HepG2 (cell line): ENCODE results near the gene DOP1B. TPM values are rescaled to one million over a fixed set of nuclear protein-coding genes. Genes with fewer than 3 reads are reported as not detected.

Experiments
- GABPA ChIP-seq, 2 experiments: IDR thresholded peaks; 2 replicates each; pipeline ENCODE4 v1.6.1; 2011 to 2016; ENCODE audit warnings: low read depth in 2 of 2, low read length in 1 of 2, missing biosample characterization in 1 of 2, missing genetic modification characterization in 1 of 2
- HIVEP1 ChIP-seq: sonication (generic); formaldehyde crosslinking; IDR thresholded peaks from 2 replicates; pipeline ENCODE4 v1.4.0; 2020; ENCODE audit warnings: mild to moderate bottlenecking, missing genetic modification reagents
- KAT7 ChIP-seq: IDR thresholded peaks from 2 replicates; pipeline ENCODE4 v1.6.1; 2018; ENCODE audit warnings: borderline replicate concordance, missing compliant biosample characterization
- KDM2A ChIP-seq: sonication (generic); formaldehyde crosslinking; IDR thresholded peaks from 2 replicates; pipeline ENCODE4 v1.4.0; 2020; ENCODE audit warnings: low read depth, missing genetic modification reagents, borderline replicate concordance
- KIAA2018 ChIP-seq: sonication (generic); formaldehyde crosslinking; IDR thresholded peaks from 2 replicates; pipeline ENCODE4 v1.5.0; 2020; ENCODE audit warnings: mild to moderate bottlenecking, missing genetic modification reagents, borderline replicate concordance
- MAF1 ChIP-seq: sonication (generic); formaldehyde crosslinking; IDR thresholded peaks from 2 replicates; pipeline ENCODE4 v1.5.0; 2020; ENCODE audit warnings: missing genetic modification reagents, borderline replicate concordance
- MAFK ChIP-seq, 2 experiments: IDR thresholded peaks in 1 of 2; conservative IDR thresholded peaks in 1 of 2; 2 replicates each; pipeline ENCODE4 v1.6.1; 2011; ENCODE audit warnings: improper control_type of control experiment in 2 of 2, low read length in 2 of 2
- NFE2L1 ChIP-seq: sonication (generic); formaldehyde crosslinking; IDR thresholded peaks from 2 replicates; pipeline ENCODE4 v1.4.0; 2020; ENCODE audit warnings: missing genetic modification reagents, mild to moderate bottlenecking, borderline replicate concordance
- REPIN1 ChIP-seq: sonication (generic); formaldehyde crosslinking; IDR thresholded peaks from 2 replicates; pipeline ENCODE4 v1.8.0; 2022; ENCODE audit warnings: missing genetic modification reagents, low read depth, mild to moderate bottlenecking, borderline replicate concordance
- RFXANK ChIP-seq: IDR thresholded peaks from 2 replicates; pipeline ENCODE4 v1.6.1; 2016
- SP140L ChIP-seq: sonication (generic); formaldehyde crosslinking; IDR thresholded peaks from 2 replicates; pipeline ENCODE4 v1.4.0; 2020; ENCODE audit warnings: missing genetic modification reagents, borderline replicate concordance
- SRY ChIP-seq: sonication (generic); formaldehyde crosslinking; IDR thresholded peaks from 2 replicates; pipeline ENCODE4 v1.8.0; 2022; ENCODE audit warnings: mild to moderate bottlenecking, missing genetic modification reagents
- TBL1XR1 ChIP-seq: fragments of 150-350 bp; IDR thresholded peaks from 2 replicates; pipeline ENCODE4 v1.6.1; 2014; ENCODE audit warnings: borderline replicate concordance, low read length; ENCODE audit not compliant: partially characterized antibody
- YY1 ChIP-seq: IDR thresholded peaks from 2 replicates; pipeline ENCODE4 v1.6.1; 2011; ENCODE audit warnings: low read length, low read depth, moderate library complexity, mild to moderate bottlenecking; ENCODE audit not compliant: insufficient read depth, insufficient replicate concordance
- ZNF230 ChIP-seq: sonication (generic); formaldehyde crosslinking; IDR thresholded peaks from 2 replicates; pipeline ENCODE4 v1.4.0; 2020; ENCODE audit warnings: mild to moderate bottlenecking, missing genetic modification reagents
- ZNF713 ChIP-seq: sonication (generic); formaldehyde crosslinking; IDR thresholded peaks from 2 replicates; pipeline ENCODE4 v1.4.0; 2020; ENCODE audit warnings: mild to moderate bottlenecking, missing genetic modification reagents
- polyA plus RNA-seq, 8 experiments: library from polyadenylated mRNA; depleted of rRNA in 3 of 8; stranded (reverse) in 7 of 8; unstranded in 1 of 8; fragments of >200 nt; fragmentation: Illumina TruSeq in 4 of 8; extraction: Trizol in 4 of 8; gene quantifications; 2 replicates each; pipeline versions ENCODE4 v1.2.1 to v1.2.3, GENCODE V29; 2011 to 2016; ENCODE audit warnings: low read depth in 4 of 8, missing spikeins in 1 of 8, mixed read lengths in 1 of 8; ENCODE audit not compliant: insufficient read depth in 1 of 8
- total RNA-seq, 5 experiments: library from RNA; depleted of rRNA; stranded (reverse); fragments of >200 nt; fragmentation: Illumina TruSeq; extraction: Trizol; gene quantifications; 2 replicates each; pipeline ENCODE4 v1.2.3, GENCODE V29; 2016; ENCODE audit warnings: low read depth in 1 of 5
- TF ChIP-seq, protein P1 (sequence below): sonication (generic); formaldehyde crosslinking; IDR thresholded peaks from 2 replicates; pipeline ENCODE4 v1.4.0; 2020; ENCODE audit warnings: mild to moderate bottlenecking, missing genetic modification reagents
- TF ChIP-seq, protein P2 (sequence below): sonication (generic); formaldehyde crosslinking; IDR thresholded peaks from 2 replicates; pipeline ENCODE4 v1.4.0; 2020; ENCODE audit warnings: mild to moderate bottlenecking, missing genetic modification reagents

Gene DOP1B
- total and polyA plus RNA-seq, 2 of the 13 experiments (the other 11 are each of a cell fraction or from before 2014, with no cell fraction given): 2.8 to 3.2 TPM

- TF ChIP-seq REPIN1: 0 out of 2 replicates have a peak, but pooled peaks have one; percentile 25
- TF ChIP-seq, protein P1, sequence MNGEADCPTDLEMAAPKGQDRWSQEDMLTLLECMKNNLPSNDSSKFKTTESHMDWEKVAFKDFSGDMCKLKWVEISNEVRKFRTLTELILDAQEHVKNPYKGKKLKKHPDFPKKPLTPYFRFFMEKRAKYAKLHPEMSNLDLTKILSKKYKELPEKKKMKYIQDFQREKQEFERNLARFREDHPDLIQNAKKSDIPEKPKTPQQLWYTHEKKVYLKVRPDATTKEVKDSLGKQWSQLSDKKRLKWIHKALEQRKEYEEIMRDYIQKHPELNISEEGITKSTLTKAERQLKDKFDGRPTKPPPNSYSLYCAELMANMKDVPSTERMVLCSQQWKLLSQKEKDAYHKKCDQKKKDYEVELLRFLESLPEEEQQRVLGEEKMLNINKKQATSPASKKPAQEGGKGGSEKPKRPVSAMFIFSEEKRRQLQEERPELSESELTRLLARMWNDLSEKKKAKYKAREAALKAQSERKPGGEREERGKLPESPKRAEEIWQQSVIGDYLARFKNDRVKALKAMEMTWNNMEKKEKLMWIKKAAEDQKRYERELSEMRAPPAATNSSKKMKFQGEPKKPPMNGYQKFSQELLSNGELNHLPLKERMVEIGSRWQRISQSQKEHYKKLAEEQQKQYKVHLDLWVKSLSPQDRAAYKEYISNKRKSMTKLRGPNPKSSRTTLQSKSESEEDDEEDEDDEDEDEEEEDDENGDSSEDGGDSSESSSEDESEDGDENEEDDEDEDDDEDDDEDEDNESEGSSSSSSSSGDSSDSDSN (CRISPR knock-in tag): peak; percentile 87; the same call in 1 of the 2 replicates
- TF ChIP-seq MAFK (conservative IDR thresholded peaks at IDR 0.05 in 1 of 2, IDR thresholded peaks at IDR 0.05 in 1 of 2; ENCODE audit: low read length in 2 of 2): no peak
- TF ChIP-seq HIVEP1 (CRISPR knock-in tag): no peak
- no peak for TF ChIP-seq GABPA (IDR thresholded peaks at IDR 0.05; ENCODE audit: low read depth, low read length)
- TF ChIP-seq GABPA (CRISPR knock-in tag; IDR thresholded peaks at IDR 0.05; ENCODE audit: low read depth): no peak
- TF ChIP-seq NFE2L1 (CRISPR knock-in tag): no peak
- no peak for TF ChIP-seq MAF1 (CRISPR knock-in tag)
- no peak for TF ChIP-seq RFXANK (CRISPR knock-in tag)
- peak; percentile 80 for TF ChIP-seq ZNF230 (CRISPR knock-in tag)
- peak; percentile 35; the same call in 1 of the 2 replicates for TF ChIP-seq SRY (CRISPR knock-in tag)
- no peak for TF ChIP-seq KAT7 (CRISPR knock-in tag)
- no peak for TF ChIP-seq TBL1XR1
- TF ChIP-seq ZNF713: no peak
- TF ChIP-seq SP140L (CRISPR knock-in tag): no peak
- peak; percentile 14 for TF ChIP-seq YY1
- no peak; the same call in 1 of the 2 replicates for TF ChIP-seq KDM2A (CRISPR knock-in tag)
- no peak for TF ChIP-seq KIAA2018 (CRISPR knock-in tag)
- TF ChIP-seq, protein P2, sequence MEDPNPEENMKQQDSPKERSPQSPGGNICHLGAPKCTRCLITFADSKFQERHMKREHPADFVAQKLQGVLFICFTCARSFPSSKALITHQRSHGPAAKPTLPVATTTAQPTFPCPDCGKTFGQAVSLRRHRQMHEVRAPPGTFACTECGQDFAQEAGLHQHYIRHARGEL (CRISPR knock-in tag): no peak
Observed at GRCh38 chr21:36156815-36157670, at the start of gene DOP1B (continued).
